Gastrocnemius medialis (tissue), 4 donors: ENCODE measurements around the gene BRIP1. TPM values are rescaled to one million over a fixed set of nuclear protein-coding genes. Genes with fewer than 3 reads are reported as not detected.
"Not testable (repeated sequence)": the region's sequence is repeated elsewhere in the genome, so short reads cannot be mapped to it uniquely, and the experiment has no call there.

Experiments
- ATAC-seq, 2 donors: fragments of 150-250 bp; one replicate each; pipeline ENCODE4 v1.9.1; 2016
- DNase-seq, 2 donors: peaks; one replicate each; pipeline ENCODE4 v3.0.0-alpha.2; 2019
- H3K27ac ChIP-seq, 4 donors: fragments of 200-600 bp; sonication (generic); 1 replicate in 1 of 4; 2 replicates in 3 of 4; pipeline ENCODE4 v1.5.1; 2016 to 2018; ENCODE audit warnings: mild to moderate bottlenecking in 2 of 4, moderate library complexity in 1 of 4
- H3K27me3 ChIP-seq, 3 donors: fragments of 200-600 bp; sonication (generic) in 2 of 3; 1 replicate in 1 of 3; 2 replicates in 2 of 3; pipeline versions ENCODE4 v1.5.1 to v1.6.0; 2016 to 2019; ENCODE audit warnings: mild to moderate bottlenecking in 1 of 3, moderate library complexity in 1 of 3
- H3K36me3 ChIP-seq, 2 donors: fragments of 200-600 bp; sonication (generic) in 1 of 2; one replicate each; pipeline ENCODE4 v1.5.1; 2017 to 2018
- H3K4me1 ChIP-seq, 2 donors: fragments of 200-600 bp; sonication (generic) in 1 of 2; one replicate each; pipeline ENCODE4 v1.5.1; 2016 to 2017; ENCODE audit warnings: mild to moderate bottlenecking in 2 of 2
- H3K4me3 ChIP-seq, 4 donors: fragments of 200-600 bp; sonication (generic) in 3 of 4; 1 replicate in 1 of 4; 2 replicates in 3 of 4; pipeline ENCODE4 v1.5.1; 2016 to 2019; ENCODE audit warnings: mild to moderate bottlenecking in 2 of 4
- H3K9me3 ChIP-seq, 3 donors: fragments of 200-600 bp; sonication (generic) in 2 of 3; 1 replicate in 1 of 3; 2 replicates in 2 of 3; pipeline ENCODE4 v1.5.1; 2016 to 2019
- CTCF ChIP-seq, 5 experiments: fragments of 450-650 bp in 3 of 5; fragments of 200-600 bp in 2 of 5; sonication (generic) in 2 of 5; IDR thresholded peaks in 4 of 5; conservative IDR thresholded peaks in 1 of 5; 1 replicate in 4 of 5; 2 replicates in 1 of 5; pipeline ENCODE4 v1.5.1; 2016 to 2019; ENCODE audit warnings: antibody characterized with exemption in 5 of 5, mild to moderate bottlenecking in 3 of 5, moderate library complexity in 3 of 5
- POLR2A ChIP-seq, 2 donors: fragments of 450-650 bp; IDR thresholded peaks; one replicate each; pipeline ENCODE4 v1.6.1; 2017; ENCODE audit warnings: antibody characterized with exemption in 2 of 2, mild to moderate bottlenecking in 2 of 2, moderate library complexity in 2 of 2
- in situ Hi-C, 4 donors: fragments of 200-750 bp; cut with MboI; loops; one replicate each; pipeline versions ENCODE4 v1.15.0 to v1.8.0; 2017; ENCODE audit warnings: low sequenced_read_pairs in 4 of 4
- intact Hi-C: fragments of 100-400 bp; cut with DNase I; formaldehyde crosslinking; loops from one replicate; pipeline ENCODE4 v1.15.1; 2023; ENCODE audit warnings: low total_unique reads
- total RNA-seq, 4 donors: library from RNA; depleted of rRNA; stranded (reverse); fragments of >200 nt; gene quantifications; one replicate each; pipeline versions ENCODE4 v1.1.0 to v1.2.3, GENCODE V29; 2016

BRIP1 gene
- total RNA-seq, 4 donors from 2014 or later: 0.09 to 0.13 TPM; not detected in 2

GRCh38 chr17:61783556-61784304 is 79.6 kb downstream of the BRIP1 start:
- no peak overlapping the region for H3K27ac ChIP-seq
- in situ Hi-C loops: no loop called here
- H3K4me1 ChIP-seq: no peaks in the 10 kb centered on the region
- no peak for ATAC-seq
- TF ChIP-seq POLR2A (IDR thresholded peaks at IDR 0.05) (no peak), CTCF (IDR thresholded peaks at IDR 0.05 in 4 of 5, conservative IDR thresholded peaks at IDR 0.05 in 1 of 5) (no peak)
- DNase-seq: no peak
- intact Hi-C loops: no loop called here
- no peaks in the 10 kb centered on the region for H3K36me3 ChIP-seq
- no peaks in the 10 kb centered on the region for H3K9me3 ChIP-seq
- H3K27me3 ChIP-seq: no peaks in the 10 kb centered on the region
- no peak overlapping the region for H3K4me3 ChIP-seq

GRCh38 chr17:61783120-61783519 is 80.2 kb downstream of the BRIP1 start:
- Histone ChIP-seq H3K9me3 (no peaks in the 10 kb centered on the region), H3K4me3 (no peak overlapping the region), H3K27ac (no peak overlapping the region), H3K36me3 (no peaks in the 10 kb centered on the region), H3K4me1 (no peaks in the 10 kb centered on the region), H3K27me3 (no peaks in the 10 kb centered on the region)
- intact Hi-C loops: no loop called here
- no peak for DNase-seq
- ATAC-seq: no peak
- TF ChIP-seq CTCF (IDR thresholded peaks at IDR 0.05 in 4 of 5, conservative IDR thresholded peaks at IDR 0.05 in 1 of 5) (no peak), POLR2A (IDR thresholded peaks at IDR 0.05) (no peak)
- in situ Hi-C loops: no loop called here

- ATAC-seq (no peak), DNase-seq (no peak)
- Histone ChIP-seq H3K36me3 (no peaks in the 10 kb centered on the region), H3K4me1 (no peaks in the 10 kb centered on the region), H3K4me3 (no peak overlapping the region), H3K27ac (no peak overlapping the region), H3K9me3 (no peaks in the 10 kb centered on the region), H3K27me3 (no peaks in the 10 kb centered on the region)
- in situ Hi-C loops: no loop called here
- TF ChIP-seq CTCF (IDR thresholded peaks at IDR 0.05 in 4 of 5, conservative IDR thresholded peaks at IDR 0.05 in 1 of 5): no peak
- no peak for TF ChIP-seq POLR2A (IDR thresholded peaks at IDR 0.05)
- intact Hi-C loops: no loop called here
These were observed 80.6 kb downstream of the BRIP1 start for GRCh38 chr17:61782683-61783082.

GRCh38 chr17:61775364-61775763 is 88.0 kb downstream of the BRIP1 start:
- TF ChIP-seq CTCF (IDR thresholded peaks at IDR 0.05 in 4 of 5, conservative IDR thresholded peaks at IDR 0.05 in 1 of 5) (no peak), POLR2A (IDR thresholded peaks at IDR 0.05) (no peak)
- no peaks in the 10 kb centered on the region for H3K27me3 ChIP-seq
- in situ Hi-C loops: no loop called here
- ATAC-seq (no peak), DNase-seq (no peak)
- no peaks in the 10 kb centered on the region for H3K4me1 ChIP-seq
- no peak overlapping the region for H3K27ac ChIP-seq
- no peaks in the 10 kb centered on the region for H3K36me3 ChIP-seq
- no peaks in the 10 kb centered on the region for H3K9me3 ChIP-seq
- intact Hi-C loops: no loop called here
- no peak overlapping the region for H3K4me3 ChIP-seq

- no peak overlapping the region for H3K27ac ChIP-seq
- no peaks in the 10 kb centered on the region for H3K9me3 ChIP-seq
- TF ChIP-seq POLR2A (IDR thresholded peaks at IDR 0.05) (no peak), CTCF (IDR thresholded peaks at IDR 0.05 in 4 of 5, conservative IDR thresholded peaks at IDR 0.05 in 1 of 5) (no peak)
- no peak overlapping the region for H3K4me3 ChIP-seq
- intact Hi-C loops: no loop called here
- no peaks in the 10 kb centered on the region for H3K27me3 ChIP-seq
- ATAC-seq (no peak), DNase-seq (no peak)
- H3K4me1 ChIP-seq: no peaks in the 10 kb centered on the region
- in situ Hi-C loops: no loop called here
- H3K36me3 ChIP-seq: no peaks in the 10 kb centered on the region
These were observed 88.6 kb downstream of the BRIP1 start for GRCh38 chr17:61774724-61775123.

- intact Hi-C loops, H3K4me1 ChIP-seq, H3K4me3 ChIP-seq, H3K36me3 ChIP-seq, ATAC-seq, in situ Hi-C loops, H3K9me3 ChIP-seq, H3K27ac ChIP-seq, H3K27me3 ChIP-seq, DNase-seq: not testable (repeated sequence)
These were observed 89.2 kb downstream of the BRIP1 start for GRCh38 chr17:61774087-61774486.
